Astrocyte (in vitro differentiated cells and primary cell): ENCODE results near the gene YPEL1. TPM values are rescaled to one million over a fixed set of nuclear protein-coding genes. Genes with fewer than 3 reads are reported as not detected.

ENCODE experiments used
- DNase-seq: peaks from one replicate; pipeline ENCODE4 v3.0.0-alpha.2; 2010; ENCODE audit warnings: low read depth
- FAIRE-seq: peaks from 2 replicates; lab custom pipeline; 2011; peaks lifted over from hg19 to GRCh38; lab: Jason Lieb, UNC
- H2AFZ ChIP-seq: 2 replicates; pipeline ENCODE4 v1.6.0; 2012; ENCODE audit warnings: low read depth, low read length, inconsistent platforms
- H3K27ac ChIP-seq: 2 replicates; pipeline ENCODE4 v1.5.1; 2011; ENCODE audit warnings: low read depth, low read length, inconsistent platforms
- H3K27me3 ChIP-seq: 2 replicates; pipeline ENCODE4 v1.6.0; 2011; ENCODE audit warnings: low read length, inconsistent platforms; ENCODE audit not compliant: insufficient read depth
- H3K36me3 ChIP-seq: 2 replicates; pipeline ENCODE4 v1.5.1; 2011; ENCODE audit warnings: low read length, inconsistent platforms; ENCODE audit not compliant: insufficient read depth
- H3K4me1 ChIP-seq: 2 replicates; pipeline ENCODE4 v1.5.1; 2011; ENCODE audit warnings: low read length, inconsistent platforms; ENCODE audit not compliant: insufficient read depth
- H3K4me2 ChIP-seq: 2 replicates; pipeline ENCODE4 v1.6.0; 2012; ENCODE audit warnings: low read length, inconsistent platforms
- H3K4me3 ChIP-seq: 2 replicates; pipeline ENCODE4 v1.5.1; 2011; ENCODE audit warnings: low read depth, mild to moderate bottlenecking, low read length, inconsistent platforms; ENCODE audit not compliant: insufficient read depth
- H3K79me2 ChIP-seq: 2 replicates; pipeline ENCODE4 v1.6.0; 2012; ENCODE audit warnings: mild to moderate bottlenecking, low read length, inconsistent platforms; ENCODE audit not compliant: insufficient read depth
- H3K9ac ChIP-seq: 2 replicates; pipeline ENCODE4 v1.6.0; 2012; ENCODE audit warnings: mild to moderate bottlenecking, low read length, inconsistent platforms
- H3K9me3 ChIP-seq: 2 replicates; pipeline ENCODE4 v1.5.1; 2012; ENCODE audit warnings: low read depth, mild to moderate bottlenecking, low read length, inconsistent platforms; ENCODE audit not compliant: insufficient read depth
- H4K20me1 ChIP-seq: 2 replicates; pipeline ENCODE4 v1.6.0; 2012; ENCODE audit warnings: low read length, inconsistent platforms; ENCODE audit not compliant: insufficient read depth
- H3K27ac Mint-ChIP-seq: one replicate; pipeline ENCODE4 v1.8.0; 2021; ENCODE audit warnings: mild to moderate bottlenecking, mixed read lengths; ENCODE audit not compliant: unreplicated experiment
- H3K27me3 Mint-ChIP-seq: one replicate; pipeline ENCODE4 v1.8.0; 2021; ENCODE audit warnings: low read depth, mixed read lengths; ENCODE audit not compliant: unreplicated experiment
- H3K36me3 Mint-ChIP-seq: one replicate; pipeline ENCODE4 v1.8.0; 2021; ENCODE audit warnings: low read depth, mixed read lengths; ENCODE audit not compliant: unreplicated experiment
- H3K4me1 Mint-ChIP-seq: one replicate; pipeline ENCODE4 v1.8.0; 2021; ENCODE audit warnings: low read depth, mixed read lengths; ENCODE audit not compliant: unreplicated experiment
- H3K4me3 Mint-ChIP-seq: one replicate; pipeline ENCODE4 v1.8.0; 2021; ENCODE audit warnings: mild to moderate bottlenecking, moderate library complexity, mixed read lengths; ENCODE audit not compliant: unreplicated experiment
- H3K9me3 Mint-ChIP-seq: one replicate; pipeline ENCODE4 v1.8.0; 2021; ENCODE audit warnings: mild to moderate bottlenecking, mixed read lengths; ENCODE audit not compliant: unreplicated experiment
- EZH2 ChIP-seq: IDR thresholded peaks from 2 replicates; pipeline ENCODE4 v1.6.1; 2012; ENCODE audit warnings: mild to moderate bottlenecking, low read length, inconsistent platforms; ENCODE audit not compliant: insufficient read depth
- total RNA-seq: library from RNA; stranded (reverse); gene quantifications from 2 replicates; pipeline ENCODE4 v1.2.1, GENCODE V29; 2021
- TF ChIP-seq, protein P1 (sequence below): IDR thresholded peaks from 2 replicates; pipeline ENCODE4 v1.5.1; 2011; ENCODE audit warnings: low read depth, mild to moderate bottlenecking, inconsistent platforms, low read length, moderate library complexity; ENCODE audit not compliant: insufficient read depth

Gene YPEL1
- total RNA-seq, 1 donor from 2014 or later = 0.86 TPM

DNA sequence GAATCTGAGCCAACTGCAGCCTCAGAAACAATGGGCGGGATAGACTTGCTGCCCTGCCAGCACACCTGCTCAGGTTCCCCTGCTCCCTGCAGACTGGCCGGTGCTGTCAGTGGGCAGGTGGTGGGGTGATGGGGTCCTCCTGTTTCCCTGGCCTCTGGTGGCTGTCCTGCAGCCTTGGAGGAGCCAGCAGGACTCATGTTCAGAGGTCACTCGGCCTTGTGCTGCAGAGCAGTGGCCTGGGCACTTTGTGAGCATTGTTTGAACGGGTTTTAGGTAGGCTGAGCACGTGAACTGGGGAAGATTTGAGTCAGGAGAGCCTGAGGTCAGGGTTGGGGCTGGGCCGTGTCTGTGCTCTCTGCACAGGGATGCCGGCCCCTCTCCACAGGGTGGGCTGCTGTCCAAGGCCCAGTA is 52.2 kb downstream of the YPEL1 start:
- Mint-ChIP-seq H3K27ac (no peak overlapping the region), H3K36me3 (peaks cover 10% of the 10 kb centered on the region), H3K9me3 (no peaks in the 10 kb centered on the region), H3K4me1 (peaks cover 4% of the 10 kb centered on the region), H3K4me3 (no peak overlapping the region), H3K27me3 (no peaks in the 10 kb centered on the region)
- H4K20me1 ChIP-seq = peaks cover 14% of the 10 kb centered on the region
- no peak overlapping the region for H3K4me2 ChIP-seq
- no peak for FAIRE-seq
- no peaks in the 10 kb centered on the region for H3K79me2 ChIP-seq
- H3K36me3 ChIP-seq = peaks cover 2% of the 10 kb centered on the region
- no peak overlapping the region for H3K27ac ChIP-seq
- DNase-seq = no peak
- no peak overlapping the region for H2AFZ ChIP-seq
- H3K27me3 ChIP-seq = no peaks in the 10 kb centered on the region
- peaks cover 4% of the 10 kb centered on the region for H3K4me1 ChIP-seq
- no peak for TF ChIP-seq EZH2
- TF ChIP-seq, protein P1, sequence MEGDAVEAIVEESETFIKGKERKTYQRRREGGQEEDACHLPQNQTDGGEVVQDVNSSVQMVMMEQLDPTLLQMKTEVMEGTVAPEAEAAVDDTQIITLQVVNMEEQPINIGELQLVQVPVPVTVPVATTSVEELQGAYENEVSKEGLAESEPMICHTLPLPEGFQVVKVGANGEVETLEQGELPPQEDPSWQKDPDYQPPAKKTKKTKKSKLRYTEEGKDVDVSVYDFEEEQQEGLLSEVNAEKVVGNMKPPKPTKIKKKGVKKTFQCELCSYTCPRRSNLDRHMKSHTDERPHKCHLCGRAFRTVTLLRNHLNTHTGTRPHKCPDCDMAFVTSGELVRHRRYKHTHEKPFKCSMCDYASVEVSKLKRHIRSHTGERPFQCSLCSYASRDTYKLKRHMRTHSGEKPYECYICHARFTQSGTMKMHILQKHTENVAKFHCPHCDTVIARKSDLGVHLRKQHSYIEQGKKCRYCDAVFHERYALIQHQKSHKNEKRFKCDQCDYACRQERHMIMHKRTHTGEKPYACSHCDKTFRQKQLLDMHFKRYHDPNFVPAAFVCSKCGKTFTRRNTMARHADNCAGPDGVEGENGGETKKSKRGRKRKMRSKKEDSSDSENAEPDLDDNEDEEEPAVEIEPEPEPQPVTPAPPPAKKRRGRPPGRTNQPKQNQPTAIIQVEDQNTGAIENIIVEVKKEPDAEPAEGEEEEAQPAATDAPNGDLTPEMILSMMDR = no peak
- H3K9me3 ChIP-seq = no peaks in the 10 kb centered on the region
- H3K4me3 ChIP-seq = no peak overlapping the region
- no peak overlapping the region for H3K9ac ChIP-seq

DNA sequence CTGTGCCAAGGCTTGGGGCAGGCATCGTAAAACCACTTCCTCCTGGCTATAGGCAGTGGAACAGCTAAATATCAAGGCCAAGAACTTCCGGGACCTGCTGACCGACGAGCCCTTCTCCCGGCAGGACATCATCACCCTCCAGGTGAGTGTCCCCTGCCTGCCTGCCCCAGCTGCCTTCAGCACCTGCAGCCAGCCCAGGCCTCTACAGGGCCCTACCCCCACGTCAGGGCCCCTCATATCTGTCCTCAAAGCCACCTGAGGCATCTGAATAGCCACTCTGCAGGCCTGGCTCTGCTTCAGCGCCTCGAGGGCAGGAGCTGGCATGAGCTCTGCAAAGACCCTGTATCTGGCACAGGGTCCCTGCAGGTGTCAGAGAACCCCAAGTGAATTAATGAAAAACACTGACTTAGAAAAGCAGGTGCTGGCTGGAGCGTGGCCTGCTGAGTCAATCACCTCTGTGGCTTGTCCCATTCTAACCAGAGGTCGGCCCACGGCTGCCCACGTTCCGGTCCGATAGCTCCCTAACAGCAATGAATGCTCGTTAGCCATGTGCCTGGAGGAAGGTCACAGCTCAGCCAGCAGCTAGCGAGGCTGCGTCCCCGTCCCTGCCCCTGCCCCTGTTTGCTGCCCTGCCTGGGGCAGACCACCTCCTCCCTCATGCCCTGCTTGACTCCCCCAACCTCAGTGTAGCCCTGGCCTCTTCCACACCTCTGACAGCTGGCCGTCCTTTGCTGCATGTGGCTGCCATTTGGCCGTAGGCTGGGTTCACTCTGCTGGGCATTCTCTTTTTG is 53.0 kb downstream of the YPEL1 start:
- no peaks in the 10 kb centered on the region for H3K27me3 ChIP-seq
- H3K27ac Mint-ChIP-seq = no peak overlapping the region
- TF ChIP-seq, protein P1 = no peak
- TF ChIP-seq EZH2 = no peak
- no peak overlapping the region for H3K9ac ChIP-seq
- H3K4me3 Mint-ChIP-seq = no peak overlapping the region
- no peak overlapping the region for H3K4me3 ChIP-seq
- peaks cover 14% of the 10 kb centered on the region for H4K20me1 ChIP-seq
- FAIRE-seq (no peak), DNase-seq (no peak)
- peaks cover 4% of the 10 kb centered on the region for H3K4me1 ChIP-seq
- no peak overlapping the region for H3K4me2 ChIP-seq
- H3K36me3 Mint-ChIP-seq = peaks cover 16% of the 10 kb centered on the region
- no peaks in the 10 kb centered on the region for H3K79me2 ChIP-seq
- no peak overlapping the region for H3K27ac ChIP-seq
- H3K27me3 Mint-ChIP-seq = no peaks in the 10 kb centered on the region
- peaks cover 2% of the 10 kb centered on the region for H3K36me3 ChIP-seq
- H3K9me3 Mint-ChIP-seq = no peaks in the 10 kb centered on the region
- H3K4me1 Mint-ChIP-seq = peaks cover 4% of the 10 kb centered on the region
- no peak overlapping the region for H2AFZ ChIP-seq
- no peaks in the 10 kb centered on the region for H3K9me3 ChIP-seq
